ENCODE data around the gene LAMB1.

Gene LAMB1

GRCh38 chr7:107989618-107990373 is 13.2 kb downstream of the LAMB1 start:
- H3K4me1 ChIP-seq (ENCODE audit: control insufficient read depth, insufficient read depth, low read length, poor library complexity, severe bottlenecking): no peaks in the 10 kb centered on the region
- DNase-seq: no peak
- H3K36me3 ChIP-seq (ENCODE audit: control insufficient read depth, insufficient read depth, low read length): no peaks in the 10 kb centered on the region
- H3K9me3 ChIP-seq (ENCODE audit: control insufficient read depth, low read length): no peaks in the 10 kb centered on the region
- H3K27ac ChIP-seq (ENCODE audit: insufficient read depth, low read length, poor library complexity, severe bottlenecking): no peak overlapping the region
- H3K27me3 ChIP-seq (replicated peaks; ENCODE audit: control insufficient read depth, insufficient read depth, low read length, poor library complexity, severe bottlenecking): no peaks in the 10 kb centered on the region
- no peak overlapping the region for H3K4me3 ChIP-seq (ENCODE audit: insufficient read depth, low read depth, low read length, poor library complexity, severe bottlenecking)

- no peak for DNase-seq
- no peaks in the 10 kb centered on the region for H3K9me3 ChIP-seq (ENCODE audit: control insufficient read depth, low read length)
- no peaks in the 10 kb centered on the region for H3K4me1 ChIP-seq (ENCODE audit: control insufficient read depth, insufficient read depth, low read length, poor library complexity, severe bottlenecking)
- no peak overlapping the region for H3K27ac ChIP-seq (ENCODE audit: insufficient read depth, low read length, poor library complexity, severe bottlenecking)
- no peaks in the 10 kb centered on the region for H3K27me3 ChIP-seq (replicated peaks; ENCODE audit: control insufficient read depth, insufficient read depth, low read length, poor library complexity, severe bottlenecking)
- no peak overlapping the region for H3K4me3 ChIP-seq (ENCODE audit: insufficient read depth, low read depth, low read length, poor library complexity, severe bottlenecking)
- H3K36me3 ChIP-seq (ENCODE audit: control insufficient read depth, insufficient read depth, low read length): no peaks in the 10 kb centered on the region
Observed at GRCh38 chr7:107982918-107983389, 20.0 kb downstream of the LAMB1 start.

GRCh38 chr7:107982042-107982840 is 20.7 kb downstream of the LAMB1 start:
- Histone ChIP-seq H3K4me1 (ENCODE audit: control insufficient read depth, insufficient read depth, low read length, poor library complexity, severe bottlenecking) (no peaks in the 10 kb centered on the region), H3K9me3 (ENCODE audit: control insufficient read depth, low read length) (no peaks in the 10 kb centered on the region), H3K36me3 (ENCODE audit: control insufficient read depth, insufficient read depth, low read length) (no peaks in the 10 kb centered on the region), H3K27me3 (replicated peaks; ENCODE audit: control insufficient read depth, insufficient read depth, low read length, poor library complexity, severe bottlenecking) (no peaks in the 10 kb centered on the region), H3K27ac (ENCODE audit: insufficient read depth, low read length, poor library complexity, severe bottlenecking) (no peak overlapping the region), H3K4me3 (ENCODE audit: insufficient read depth, low read depth, low read length, poor library complexity, severe bottlenecking) (no peak overlapping the region)
- no peak for DNase-seq

GRCh38 chr7:107981466-107981865 is 21.5 kb downstream of the LAMB1 start:
- Histone ChIP-seq H3K27me3 (replicated peaks; ENCODE audit: control insufficient read depth, insufficient read depth, low read length, poor library complexity, severe bottlenecking) (no peaks in the 10 kb centered on the region), H3K4me1 (ENCODE audit: control insufficient read depth, insufficient read depth, low read length, poor library complexity, severe bottlenecking) (no peaks in the 10 kb centered on the region), H3K9me3 (ENCODE audit: control insufficient read depth, low read length) (no peaks in the 10 kb centered on the region), H3K4me3 (ENCODE audit: insufficient read depth, low read depth, low read length, poor library complexity, severe bottlenecking) (no peak overlapping the region), H3K36me3 (ENCODE audit: control insufficient read depth, insufficient read depth, low read length) (no peaks in the 10 kb centered on the region), H3K27ac (ENCODE audit: insufficient read depth, low read length, poor library complexity, severe bottlenecking) (no peak overlapping the region)
- no peak for DNase-seq

- H3K36me3 ChIP-seq (ENCODE audit: control insufficient read depth, insufficient read depth, low read length): no peaks in the 10 kb centered on the region
- no peaks in the 10 kb centered on the region for H3K4me1 ChIP-seq (ENCODE audit: control insufficient read depth, insufficient read depth, low read length, poor library complexity, severe bottlenecking)
- no peak for DNase-seq
- no peak overlapping the region for H3K27ac ChIP-seq (ENCODE audit: insufficient read depth, low read length, poor library complexity, severe bottlenecking)
- no peaks in the 10 kb centered on the region for H3K27me3 ChIP-seq (replicated peaks; ENCODE audit: control insufficient read depth, insufficient read depth, low read length, poor library complexity, severe bottlenecking)
- H3K9me3 ChIP-seq (ENCODE audit: control insufficient read depth, low read length): no peaks in the 10 kb centered on the region
- H3K4me3 ChIP-seq (ENCODE audit: insufficient read depth, low read depth, low read length, poor library complexity, severe bottlenecking): no peak overlapping the region
Observed at GRCh38 chr7:107980671-107981190, 22.2 kb downstream of the LAMB1 start.

GRCh38 chr7:107980171-107980570 is 22.8 kb downstream of the LAMB1 start:
- no peak for DNase-seq
- Histone ChIP-seq H3K9me3 (ENCODE audit: control insufficient read depth, low read length) (no peaks in the 10 kb centered on the region), H3K4me3 (ENCODE audit: insufficient read depth, low read depth, low read length, poor library complexity, severe bottlenecking) (no peak overlapping the region), H3K36me3 (ENCODE audit: control insufficient read depth, insufficient read depth, low read length) (no peaks in the 10 kb centered on the region), H3K27ac (ENCODE audit: insufficient read depth, low read length, poor library complexity, severe bottlenecking) (no peak overlapping the region), H3K4me1 (ENCODE audit: control insufficient read depth, insufficient read depth, low read length, poor library complexity, severe bottlenecking) (no peaks in the 10 kb centered on the region), H3K27me3 (replicated peaks; ENCODE audit: control insufficient read depth, insufficient read depth, low read length, poor library complexity, severe bottlenecking) (no peaks in the 10 kb centered on the region)

GRCh38 chr7:107978815-107979408 is 24.0 kb downstream of the LAMB1 start:
- Histone ChIP-seq H3K9me3 (ENCODE audit: control insufficient read depth, low read length) (no peaks in the 10 kb centered on the region), H3K27me3 (replicated peaks; ENCODE audit: control insufficient read depth, insufficient read depth, low read length, poor library complexity, severe bottlenecking) (no peaks in the 10 kb centered on the region), H3K4me3 (ENCODE audit: insufficient read depth, low read depth, low read length, poor library complexity, severe bottlenecking) (no peak overlapping the region), H3K27ac (ENCODE audit: insufficient read depth, low read length, poor library complexity, severe bottlenecking) (no peak overlapping the region), H3K4me1 (ENCODE audit: control insufficient read depth, insufficient read depth, low read length, poor library complexity, severe bottlenecking) (no peaks in the 10 kb centered on the region), H3K36me3 (ENCODE audit: control insufficient read depth, insufficient read depth, low read length) (no peaks in the 10 kb centered on the region)
- no peak for DNase-seq

GRCh38 chr7:107977048-107977447 is 25.9 kb downstream of the LAMB1 start:
- H3K9me3 ChIP-seq (ENCODE audit: control insufficient read depth, low read length): no peaks in the 10 kb centered on the region
- no peak for DNase-seq
- H3K4me3 ChIP-seq (ENCODE audit: insufficient read depth, low read depth, low read length, poor library complexity, severe bottlenecking): no peak overlapping the region
- H3K4me1 ChIP-seq (ENCODE audit: control insufficient read depth, insufficient read depth, low read length, poor library complexity, severe bottlenecking): no peaks in the 10 kb centered on the region
- no peaks in the 10 kb centered on the region for H3K36me3 ChIP-seq (ENCODE audit: control insufficient read depth, insufficient read depth, low read length)
- no peak overlapping the region for H3K27ac ChIP-seq (ENCODE audit: insufficient read depth, low read length, poor library complexity, severe bottlenecking)
- no peaks in the 10 kb centered on the region for H3K27me3 ChIP-seq (replicated peaks; ENCODE audit: control insufficient read depth, insufficient read depth, low read length, poor library complexity, severe bottlenecking)

- H3K27ac ChIP-seq (ENCODE audit: insufficient read depth, low read length, poor library complexity, severe bottlenecking): no peak overlapping the region
- H3K27me3 ChIP-seq (replicated peaks; ENCODE audit: control insufficient read depth, insufficient read depth, low read length, poor library complexity, severe bottlenecking): no peaks in the 10 kb centered on the region
- H3K4me1 ChIP-seq (ENCODE audit: control insufficient read depth, insufficient read depth, low read length, poor library complexity, severe bottlenecking): no peaks in the 10 kb centered on the region
- no peak for DNase-seq
- no peak overlapping the region for H3K4me3 ChIP-seq (ENCODE audit: insufficient read depth, low read depth, low read length, poor library complexity, severe bottlenecking)
- no peaks in the 10 kb centered on the region for H3K36me3 ChIP-seq (ENCODE audit: control insufficient read depth, insufficient read depth, low read length)
- no peaks in the 10 kb centered on the region for H3K9me3 ChIP-seq (ENCODE audit: control insufficient read depth, low read length)
Observed at GRCh38 chr7:107976620-107977019, 26.3 kb downstream of the LAMB1 start.
